BLaER1 (cell line): ENCODE data around the gene PCYOX1L.

Source experiments
- H3K27ac ChIP-seq: shearing (Covaris generic); formaldehyde crosslinking; 2 replicates; pipeline ENCODE4 v1.8.1; 2022
- H3K27me3 ChIP-seq: shearing (Covaris generic); formaldehyde crosslinking; 2 replicates; pipeline ENCODE4 v1.8.1; 2022
- H3K36me3 ChIP-seq: shearing (Covaris generic); formaldehyde crosslinking; 2 replicates; pipeline ENCODE4 v1.8.1; 2022
- H3K4me1 ChIP-seq: shearing (Covaris generic); formaldehyde crosslinking; 2 replicates; pipeline ENCODE4 v1.8.1; 2022
- H3K4me2 ChIP-seq: shearing (Covaris generic); formaldehyde crosslinking; 2 replicates; pipeline ENCODE4 v1.8.1; 2022
- H3K4me3 ChIP-seq: shearing (Covaris generic); formaldehyde crosslinking; 2 replicates; pipeline ENCODE4 v1.8.1; 2022
- H3K9ac ChIP-seq: shearing (Covaris generic); formaldehyde crosslinking; 2 replicates; pipeline ENCODE4 v1.8.1; 2022
- H3K9me3 ChIP-seq: shearing (Covaris generic); formaldehyde crosslinking; 2 replicates; pipeline ENCODE4 v1.8.1; 2022
- H4K20me1 ChIP-seq: shearing (Covaris generic); formaldehyde crosslinking; 2 replicates; pipeline ENCODE4 v1.8.1; 2022
- Cebpa-rat ChIP-seq: shearing (Covaris generic); IDR thresholded peaks from 2 replicates; pipeline ENCODE4 v1.8.1; 2022

The PCYOX1L gene

GRCh38 chr5:149409268-149409948 is 51.6 kb downstream of the PCYOX1L start:
- Histone ChIP-seq H3K27ac (no peak overlapping the region), H3K36me3 (no peaks in the 10 kb centered on the region), H3K27me3 (no peaks in the 10 kb centered on the region), H3K9me3 (no peaks in the 10 kb centered on the region), H3K4me2 (no peak overlapping the region), H4K20me1 (no peaks in the 10 kb centered on the region), H3K9ac (no peak overlapping the region), H3K4me1 (peaks cover 35% of the 10 kb centered on the region), H3K4me3 (no peak overlapping the region)
- no peak for TF ChIP-seq Cebpa-rat

- H3K36me3 ChIP-seq: no peaks in the 10 kb centered on the region
- no peak overlapping the region for H3K4me2 ChIP-seq
- peaks cover 34% of the 10 kb centered on the region for H3K4me1 ChIP-seq
- no peaks in the 10 kb centered on the region for H3K27me3 ChIP-seq
- H3K9ac ChIP-seq: no peak overlapping the region
- TF ChIP-seq Cebpa-rat: no peak
- H3K27ac ChIP-seq: no peak overlapping the region
- no peaks in the 10 kb centered on the region for H3K9me3 ChIP-seq
- no peaks in the 10 kb centered on the region for H4K20me1 ChIP-seq
- no peak overlapping the region for H3K4me3 ChIP-seq
Measured at GRCh38 chr5:149410071-149410470, 52.2 kb downstream of the PCYOX1L start.

DNA sequence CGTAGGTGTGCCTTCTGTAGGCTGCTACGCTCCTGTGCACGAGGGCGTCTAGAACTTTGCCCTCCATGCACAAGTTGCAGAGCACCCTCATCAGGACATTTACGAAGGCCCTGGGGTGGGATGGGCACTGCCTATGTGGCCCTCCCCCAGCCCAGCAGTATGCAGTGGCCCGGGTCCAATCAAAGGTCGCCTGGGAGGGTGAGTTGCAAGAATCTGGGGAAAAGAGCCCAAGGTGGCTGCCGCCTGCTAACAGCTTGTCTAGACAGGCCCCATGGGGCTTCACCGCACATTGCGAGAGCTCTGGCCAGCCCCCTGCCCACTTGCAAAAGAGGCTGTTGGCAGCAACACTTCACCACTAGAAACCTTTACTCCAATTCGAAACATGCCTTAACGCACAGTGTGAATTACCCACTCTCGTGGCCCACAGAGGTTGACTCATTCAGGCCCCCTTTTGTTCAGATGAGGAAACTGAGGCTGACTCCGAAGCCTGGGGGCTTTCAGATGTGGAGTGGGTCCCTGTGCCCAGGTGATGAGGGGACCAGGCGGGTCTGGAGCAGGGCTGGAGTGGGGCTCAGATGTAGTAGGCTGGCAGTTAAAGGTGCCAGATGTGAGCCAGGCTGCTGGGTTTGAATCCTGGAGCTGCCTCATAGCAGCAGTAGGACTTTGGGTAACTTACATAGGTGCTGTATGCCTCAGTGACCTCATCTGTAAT is 53.0 kb downstream of the PCYOX1L start:
- no peak overlapping the region for H3K9ac ChIP-seq
- H3K4me2 ChIP-seq: no peak overlapping the region
- H3K4me3 ChIP-seq: no peak overlapping the region
- peaks cover 31% of the 10 kb centered on the region for H3K4me1 ChIP-seq
- H3K27ac ChIP-seq: no peak overlapping the region
- H4K20me1 ChIP-seq: no peaks in the 10 kb centered on the region
- no peaks in the 10 kb centered on the region for H3K9me3 ChIP-seq
- no peaks in the 10 kb centered on the region for H3K27me3 ChIP-seq
- no peaks in the 10 kb centered on the region for H3K36me3 ChIP-seq
- TF ChIP-seq Cebpa-rat: no peak

DNA sequence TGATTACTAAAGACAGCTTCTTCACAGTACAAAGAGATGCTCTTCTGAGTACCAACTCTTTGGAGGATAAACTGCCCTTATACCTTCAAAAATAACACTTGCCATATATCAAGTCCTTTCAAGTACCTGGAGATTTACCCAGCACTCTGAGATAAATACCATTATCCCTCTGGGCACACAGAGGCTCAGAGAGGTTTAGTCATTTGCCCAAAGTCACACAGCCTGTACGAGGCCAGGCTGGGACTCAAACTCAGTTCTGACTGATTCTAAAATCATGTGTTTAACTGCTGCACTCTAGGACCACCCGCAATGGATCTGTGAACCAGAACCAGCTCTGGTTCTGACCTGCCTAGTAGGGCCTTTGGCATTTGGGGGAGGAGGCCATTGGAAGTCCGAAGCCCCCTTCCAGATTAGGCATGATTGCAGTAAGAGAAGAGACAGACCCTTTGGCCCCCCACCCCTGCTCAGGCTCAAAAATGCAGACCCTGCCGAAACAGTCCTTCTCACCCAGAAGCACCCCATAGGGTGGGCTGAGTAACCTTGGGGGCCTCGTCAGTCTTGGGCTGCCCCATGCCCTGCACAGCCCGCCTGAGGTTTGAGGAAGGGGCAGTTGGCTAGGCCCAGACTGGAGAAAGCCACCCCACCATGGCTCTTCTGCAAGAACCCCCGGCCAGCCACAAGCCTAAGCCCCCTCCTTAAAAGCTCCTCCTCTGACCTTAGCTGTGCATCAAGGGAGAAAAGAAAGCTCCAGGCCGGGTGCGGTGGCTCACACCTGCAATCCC is 54.1 kb downstream of the PCYOX1L start:
- H3K4me3 ChIP-seq: no peak overlapping the region
- no peak for TF ChIP-seq Cebpa-rat

DNA sequence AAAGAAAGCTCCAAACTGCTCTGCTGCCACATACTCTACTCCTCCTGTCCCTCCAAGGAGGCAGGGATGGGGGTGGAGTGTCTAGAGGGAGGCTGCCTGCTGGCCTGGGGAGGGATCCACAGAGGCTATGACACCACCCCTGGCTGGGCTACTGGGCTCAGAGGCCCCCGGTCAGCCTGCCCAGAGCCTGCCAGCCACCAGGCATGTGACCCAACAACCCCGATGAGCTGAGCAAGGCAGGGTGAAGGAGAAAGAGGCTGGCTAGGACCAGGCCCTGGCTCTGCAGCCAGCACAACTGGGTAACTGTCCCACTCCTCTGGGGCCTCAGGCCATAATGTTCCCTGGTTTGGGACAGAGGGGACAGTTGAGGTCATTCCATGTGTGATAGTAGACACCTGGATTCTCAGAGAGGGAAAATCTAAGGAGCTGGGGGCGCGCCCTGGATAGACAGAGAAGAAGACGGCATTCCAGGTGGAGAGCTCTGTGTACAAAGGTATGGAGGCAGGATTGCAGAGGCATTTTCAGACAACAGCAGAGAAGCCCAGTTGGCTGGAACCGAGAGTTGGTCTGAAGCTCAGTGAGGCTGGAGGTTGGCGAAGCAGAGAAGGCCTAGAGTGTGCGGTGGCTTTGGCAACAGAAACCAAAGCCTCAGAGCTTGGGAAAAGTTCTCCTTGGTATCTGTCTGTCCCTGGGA is 55.1 kb downstream of the PCYOX1L start:
- no peaks in the 10 kb centered on the region for H4K20me1 ChIP-seq
- H3K4me1 ChIP-seq: peaks cover 26% of the 10 kb centered on the region
- H3K4me3 ChIP-seq: no peak overlapping the region
- no peak for TF ChIP-seq Cebpa-rat
- no peaks in the 10 kb centered on the region for H3K9me3 ChIP-seq
- no peak overlapping the region for H3K4me2 ChIP-seq
- H3K27ac ChIP-seq: no peak overlapping the region
- no peaks in the 10 kb centered on the region for H3K36me3 ChIP-seq
- H3K27me3 ChIP-seq: no peaks in the 10 kb centered on the region
- no peak overlapping the region for H3K9ac ChIP-seq

More for the DNA sequence above, 54.1 kb downstream of the PCYOX1L start:
- Histone ChIP-seq H3K4me1 (peaks cover 29% of the 10 kb centered on the region), H3K27ac (no peak overlapping the region), H3K9ac (no peak overlapping the region), H3K27me3 (no peaks in the 10 kb centered on the region), H3K36me3 (no peaks in the 10 kb centered on the region), H3K4me2 (no peak overlapping the region), H4K20me1 (no peaks in the 10 kb centered on the region), H3K9me3 (no peaks in the 10 kb centered on the region)

DNA sequence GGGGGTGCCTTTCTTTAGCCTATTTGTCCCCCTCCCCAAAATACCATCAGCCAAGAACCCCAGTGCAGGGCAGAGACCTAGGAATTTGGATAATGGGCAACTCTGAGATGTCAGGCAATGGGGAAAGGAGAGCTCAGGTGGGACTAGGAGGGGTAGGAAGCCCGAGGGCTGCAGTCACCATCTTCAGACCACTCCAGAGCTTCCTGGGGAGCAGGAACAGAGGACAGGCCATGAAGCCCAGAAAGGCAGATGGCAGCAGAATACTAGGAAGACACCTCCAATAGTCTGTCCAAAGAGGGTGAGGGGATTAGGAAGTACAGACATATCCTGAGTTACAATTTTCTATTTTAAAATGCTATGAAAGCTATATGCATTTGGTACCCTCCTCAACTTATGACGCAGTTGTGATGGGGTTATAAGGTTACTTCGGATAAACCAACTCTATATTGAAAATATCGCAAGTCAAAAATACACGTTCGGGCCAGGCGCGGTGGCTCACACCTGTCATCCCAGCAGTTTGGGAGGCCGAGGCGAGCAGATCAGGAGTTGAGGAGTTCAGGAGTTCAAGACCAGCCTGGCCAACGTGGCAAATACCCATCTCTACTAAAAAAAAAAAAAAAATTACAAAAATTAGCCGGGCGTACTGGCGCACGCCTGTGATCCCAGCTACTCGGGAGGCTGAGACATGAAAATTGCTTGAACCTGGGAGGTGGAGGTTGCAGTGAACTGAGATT is 55.8 kb downstream of the PCYOX1L start:
- Histone ChIP-seq H3K9me3 (no peaks in the 10 kb centered on the region), H3K27me3 (no peaks in the 10 kb centered on the region), H3K4me3 (no peak overlapping the region), H4K20me1 (no peaks in the 10 kb centered on the region), H3K27ac (no peak overlapping the region), H3K9ac (no peak overlapping the region), H3K4me2 (peak overlapping the region; percentile 52; the same call in 1 of the 2 replicates), H3K36me3 (no peaks in the 10 kb centered on the region), H3K4me1 (peaks cover 28% of the 10 kb centered on the region)
- no peak for TF ChIP-seq Cebpa-rat

DNA sequence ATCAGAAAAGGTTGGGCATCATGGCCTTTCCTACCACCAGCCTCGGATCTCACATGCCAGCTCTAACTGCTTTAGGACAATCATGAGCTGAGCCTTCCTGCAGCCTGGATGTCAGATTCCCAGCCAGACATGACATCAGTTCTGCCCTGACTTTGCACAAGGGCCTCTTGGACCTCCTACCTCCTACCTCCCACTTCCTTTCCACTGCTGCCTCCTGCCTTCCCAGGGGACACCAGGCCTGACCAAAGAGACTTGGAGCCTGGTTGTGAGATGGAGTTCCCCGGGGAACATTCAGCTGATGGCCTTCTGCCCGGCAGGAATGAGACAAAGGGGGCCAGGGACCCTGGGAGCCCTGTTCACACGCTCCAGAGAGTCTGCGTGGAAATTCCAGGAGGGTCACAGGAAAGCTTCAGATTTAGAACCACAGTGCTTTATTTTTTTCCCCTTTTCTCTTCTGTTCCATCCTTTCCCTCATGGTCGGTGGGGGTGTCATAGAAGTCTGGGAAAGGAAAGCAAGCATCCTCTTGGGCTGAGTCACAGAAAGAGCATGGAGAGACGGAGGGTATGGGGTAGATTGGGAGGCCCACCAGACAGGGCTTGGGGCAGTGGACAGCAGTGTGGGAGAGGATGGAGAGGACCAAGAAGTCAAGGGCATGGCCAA is 56.7 kb downstream of the PCYOX1L start:
- Histone ChIP-seq H4K20me1 (no peaks in the 10 kb centered on the region), H3K4me1 (peaks cover 37% of the 10 kb centered on the region), H3K36me3 (no peaks in the 10 kb centered on the region), H3K9ac (no peak overlapping the region), H3K27me3 (no peaks in the 10 kb centered on the region), H3K9me3 (no peaks in the 10 kb centered on the region), H3K4me3 (no peak overlapping the region), H3K4me2 (peak overlapping the region; percentile 52), H3K27ac (no peak overlapping the region)
- no peak for TF ChIP-seq Cebpa-rat

GRCh38 chr5:149415066-149415967 is 57.5 kb downstream of the PCYOX1L start:
- Histone ChIP-seq H3K4me3 (no peak overlapping the region), H3K4me2 (no peak overlapping the region), H3K9me3 (no peaks in the 10 kb centered on the region), H4K20me1 (no peaks in the 10 kb centered on the region), H3K9ac (no peak overlapping the region), H3K27ac (no peak overlapping the region), H3K27me3 (no peaks in the 10 kb centered on the region), H3K4me1 (peaks cover 45% of the 10 kb centered on the region), H3K36me3 (no peaks in the 10 kb centered on the region)
- TF ChIP-seq Cebpa-rat: no peak
